ENCODE data around the gene BCKDK. TPM values are rescaled to one million over a fixed set of nuclear protein-coding genes. Genes with fewer than 3 reads are reported as not detected.

Gene BCKDK
- total RNA-seq, 1 donor from 2014 or later = 85.8 TPM

- Histone ChIP-seq H3K36me3 (peaks cover 44 to 80% of the 10 kb centered on the region in 2 donors), H3K4me1 (no peaks in the 10 kb centered on the region), H3K27me3 (no peaks in the 10 kb centered on the region), H3K4me3 (no peak overlapping the region), H3K9me3 (no peaks in the 10 kb centered on the region), H3K27ac (peak overlapping the region; percentile 65 to 67)
- no peak for DNase-seq (ENCODE audit: low spot score in 2 of 2)
- TF ChIP-seq CTCF (IDR thresholded peaks at IDR 0.05) = no peak
- intact Hi-C loops (cut with DNase I) = no loop called here
These were observed 20.8 kb downstream of the BCKDK start for GRCh38 chr16:31128711-31129567.

GRCh38 chr16:31129568-31130335, 21.6 kb downstream of the BCKDK start:
- no peak for TF ChIP-seq CTCF (IDR thresholded peaks at IDR 0.05)
- Histone ChIP-seq H3K4me1 (no peaks in the 10 kb centered on the region), H3K36me3 (peaks cover 44 to 73% of the 10 kb centered on the region in 2 donors), H3K9me3 (no peaks in the 10 kb centered on the region), H3K27ac (peak overlapping the region; percentile 9 to 58), H3K27me3 (no peaks in the 10 kb centered on the region), H3K4me3 (no peak overlapping the region)
- intact Hi-C loops (cut with DNase I) = no loop called here
- no peak for DNase-seq (ENCODE audit: low spot score in 2 of 2)

GRCh38 chr16:31130336-31130891, 22.2 kb downstream of the BCKDK start:
- Histone ChIP-seq H3K9me3 (no peaks in the 10 kb centered on the region), H3K27me3 (no peaks in the 10 kb centered on the region), H3K4me3 (no peak overlapping the region), H3K4me1 (no peaks in the 10 kb centered on the region), H3K27ac (peak overlapping the region in 1 of 2 donors; percentile 58), H3K36me3 (peaks cover 44 to 68% of the 10 kb centered on the region in 2 donors)
- no peak for TF ChIP-seq CTCF (IDR thresholded peaks at IDR 0.05)
- no peak for DNase-seq (ENCODE audit: low spot score in 2 of 2)
- intact Hi-C loops (cut with DNase I) = no loop called here

- Histone ChIP-seq H3K27ac (no peak overlapping the region), H3K4me3 (no peak overlapping the region), H3K9me3 (no peaks in the 10 kb centered on the region), H3K4me1 (no peaks in the 10 kb centered on the region), H3K27me3 (no peaks in the 10 kb centered on the region), H3K36me3 (peaks cover 44 to 63% of the 10 kb centered on the region in 2 donors)
- DNase-seq (ENCODE audit: low spot score in 2 of 2) = no peak
- intact Hi-C loops (cut with DNase I) = no loop called here
- TF ChIP-seq CTCF (IDR thresholded peaks at IDR 0.05) = no peak
These were observed 22.7 kb downstream of the BCKDK start for GRCh38 chr16:31130899-31131298.

- no peak for TF ChIP-seq CTCF (IDR thresholded peaks at IDR 0.05)
- intact Hi-C loops (cut with DNase I) = no loop called here
- no peaks in the 10 kb centered on the region for H3K4me1 ChIP-seq
- H3K9me3 ChIP-seq = no peaks in the 10 kb centered on the region
- H3K27me3 ChIP-seq = no peaks in the 10 kb centered on the region
- H3K36me3 ChIP-seq = peaks cover 44 to 58% of the 10 kb centered on the region in 2 donors
- H3K4me3 ChIP-seq = no peak overlapping the region
- no peak for DNase-seq (ENCODE audit: low spot score in 2 of 2)
- no peak overlapping the region for H3K27ac ChIP-seq
These were observed 23.2 kb downstream of the BCKDK start for GRCh38 chr16:31131416-31131815.
